ENCODE data around the gene DOK3.

GRCh38 chr5:177529247-177530203 is 19.9 kb upstream of the DOK3 start:
- TF ChIP-seq CTCF (IDR thresholded peaks at IDR 0.05; ENCODE audit: poor library complexity, severe bottlenecking) (no peak), EP300 (conservative IDR thresholded peaks at IDR 0.05; ENCODE audit: poor library complexity, severe bottlenecking) (no peak), REST (IDR thresholded peaks at IDR 0.05; ENCODE audit: borderline replicate concordance) (no peak)

Data from neural cell (in vitro differentiated cells).